ENCODE results near the gene GALNT17.
"Not testable (repeated sequence)": the region's sequence is repeated elsewhere in the genome, so short reads cannot be mapped to it uniquely, and the experiment has no call there.

The GALNT17 gene

DNA sequence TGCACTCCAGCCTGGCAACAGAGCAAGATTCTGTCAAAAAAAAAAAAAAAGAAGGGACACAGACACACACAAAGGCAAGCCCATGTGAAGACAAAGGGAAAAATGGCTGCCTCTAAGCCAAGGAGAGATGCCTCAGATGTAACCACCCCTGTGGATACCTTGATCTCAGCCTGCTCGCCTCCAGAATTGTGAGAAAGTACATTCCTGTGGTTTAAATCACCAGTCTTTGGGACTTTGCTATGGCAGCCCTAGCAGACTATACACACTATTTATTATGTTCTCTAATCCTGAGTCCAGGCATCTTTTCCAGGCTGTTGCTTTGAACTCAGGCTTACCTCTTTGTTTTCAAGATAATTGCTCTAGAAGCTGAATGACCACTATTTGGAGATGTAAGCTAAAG, 494.3 kb downstream of the GALNT17 start:
- H3K9me3 Mint-ChIP-seq = no peaks in the 10 kb centered on the region
- TF ChIP-seq, protein P1, sequence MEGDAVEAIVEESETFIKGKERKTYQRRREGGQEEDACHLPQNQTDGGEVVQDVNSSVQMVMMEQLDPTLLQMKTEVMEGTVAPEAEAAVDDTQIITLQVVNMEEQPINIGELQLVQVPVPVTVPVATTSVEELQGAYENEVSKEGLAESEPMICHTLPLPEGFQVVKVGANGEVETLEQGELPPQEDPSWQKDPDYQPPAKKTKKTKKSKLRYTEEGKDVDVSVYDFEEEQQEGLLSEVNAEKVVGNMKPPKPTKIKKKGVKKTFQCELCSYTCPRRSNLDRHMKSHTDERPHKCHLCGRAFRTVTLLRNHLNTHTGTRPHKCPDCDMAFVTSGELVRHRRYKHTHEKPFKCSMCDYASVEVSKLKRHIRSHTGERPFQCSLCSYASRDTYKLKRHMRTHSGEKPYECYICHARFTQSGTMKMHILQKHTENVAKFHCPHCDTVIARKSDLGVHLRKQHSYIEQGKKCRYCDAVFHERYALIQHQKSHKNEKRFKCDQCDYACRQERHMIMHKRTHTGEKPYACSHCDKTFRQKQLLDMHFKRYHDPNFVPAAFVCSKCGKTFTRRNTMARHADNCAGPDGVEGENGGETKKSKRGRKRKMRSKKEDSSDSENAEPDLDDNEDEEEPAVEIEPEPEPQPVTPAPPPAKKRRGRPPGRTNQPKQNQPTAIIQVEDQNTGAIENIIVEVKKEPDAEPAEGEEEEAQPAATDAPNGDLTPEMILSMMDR (IDR thresholded peaks at IDR 0.05; ENCODE audit: unreplicated experiment in 3 of 3) = no peak
- no peak overlapping the region for H3K4me3 Mint-ChIP-seq
- H3K4me1 Mint-ChIP-seq = peaks cover 22% of the 10 kb centered on the region
- peaks cover 4% of the 10 kb centered on the region for H3K27me3 Mint-ChIP-seq (ENCODE audit: low read depth)
- no peak overlapping the region for H3K27ac Mint-ChIP-seq
- no peaks in the 10 kb centered on the region for H3K36me3 Mint-ChIP-seq (ENCODE audit: low read depth)

DNA sequence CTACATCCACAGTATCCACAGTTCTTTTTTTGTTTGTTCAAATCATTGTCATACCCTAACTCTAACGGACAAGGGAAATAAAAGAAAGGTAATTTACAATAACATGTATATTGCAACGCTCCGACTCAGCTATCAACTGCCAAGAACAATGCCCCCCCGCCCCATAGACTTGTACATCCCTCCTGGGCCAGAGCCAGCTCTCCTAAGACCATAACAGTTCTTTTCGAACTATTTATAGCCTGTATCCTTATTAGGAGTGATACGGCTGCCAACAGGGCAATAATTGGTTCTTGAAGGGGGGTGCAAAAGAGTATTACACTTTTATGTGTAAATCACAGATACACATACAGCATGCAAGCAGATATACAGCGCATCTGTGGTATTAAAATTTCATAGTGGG, 495.7 kb downstream of the GALNT17 start:
- TF ChIP-seq, protein P1 (IDR thresholded peaks at IDR 0.05; ENCODE audit: unreplicated experiment in 3 of 3) = no peak
- peaks cover 10% of the 10 kb centered on the region for H3K27me3 Mint-ChIP-seq (ENCODE audit: low read depth)
- peaks cover 27% of the 10 kb centered on the region for H3K4me1 Mint-ChIP-seq
- H3K36me3 Mint-ChIP-seq (ENCODE audit: low read depth) = no peaks in the 10 kb centered on the region
- no peak overlapping the region for H3K4me3 Mint-ChIP-seq
- H3K9me3 Mint-ChIP-seq = no peaks in the 10 kb centered on the region
- H3K27ac Mint-ChIP-seq = no peak overlapping the region

DNA sequence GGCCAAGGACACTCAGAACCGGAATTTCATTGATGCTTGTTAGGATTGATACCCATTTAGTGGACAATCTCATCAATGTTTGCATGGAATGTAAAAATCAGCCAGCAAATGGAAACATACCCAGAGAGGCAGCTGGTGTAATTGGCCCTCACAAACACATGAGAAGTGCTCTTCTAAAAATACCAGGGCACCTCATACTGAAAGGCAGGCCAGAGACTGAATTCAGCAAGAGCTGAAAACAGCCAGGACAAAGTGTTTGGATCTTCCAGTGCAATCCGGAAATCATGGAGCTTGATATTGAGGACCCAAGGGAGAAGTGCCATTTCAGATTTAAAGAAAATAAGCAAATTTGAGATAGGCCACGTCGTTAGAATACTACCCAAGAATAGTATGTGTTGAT, 498.6 kb downstream of the GALNT17 start:
- no peak overlapping the region for H3K27ac Mint-ChIP-seq
- H3K4me3 Mint-ChIP-seq = no peak overlapping the region
- H3K4me1 Mint-ChIP-seq = peaks cover 39% of the 10 kb centered on the region
- H3K36me3 Mint-ChIP-seq (ENCODE audit: low read depth) = no peaks in the 10 kb centered on the region
- no peaks in the 10 kb centered on the region for H3K9me3 Mint-ChIP-seq
- TF ChIP-seq, protein P1 (IDR thresholded peaks at IDR 0.05; ENCODE audit: unreplicated experiment in 3 of 3) = no peak
- peaks cover 15% of the 10 kb centered on the region for H3K27me3 Mint-ChIP-seq (ENCODE audit: low read depth)

DNA sequence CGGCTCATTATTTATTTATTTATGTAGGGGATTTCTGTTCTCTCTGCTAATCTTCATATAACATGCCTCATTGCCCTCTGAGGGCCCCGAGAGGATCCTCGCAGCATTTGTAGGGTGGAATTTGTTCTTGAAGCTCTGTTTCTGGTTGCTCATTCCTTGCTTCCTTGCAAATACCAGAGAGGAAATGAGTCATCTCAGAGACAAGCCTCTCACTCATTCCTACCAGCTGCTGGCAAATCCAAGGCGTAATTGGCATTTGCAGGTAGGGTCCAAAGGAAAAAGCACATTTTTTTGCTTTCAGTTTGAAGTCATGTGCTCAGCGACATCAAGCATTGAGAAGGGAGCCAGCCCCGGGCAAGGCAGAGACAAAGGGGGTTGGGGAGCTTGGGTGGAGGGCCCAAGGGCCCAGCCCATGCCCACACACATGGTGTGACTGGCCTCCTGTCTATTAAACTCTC, 501.6 kb downstream of the GALNT17 start:
- peak overlapping the region; percentile 56 to 80 (median 68) for H3K27ac Mint-ChIP-seq
- peaks cover 2% of the 10 kb centered on the region for H3K9me3 Mint-ChIP-seq
- peaks cover 27% of the 10 kb centered on the region for H3K27me3 Mint-ChIP-seq (ENCODE audit: low read depth)
- no peaks in the 10 kb centered on the region for H3K36me3 Mint-ChIP-seq (ENCODE audit: low read depth)
- H3K4me1 Mint-ChIP-seq = peaks cover 29% of the 10 kb centered on the region
- H3K4me3 Mint-ChIP-seq = peak overlapping the region in 1 of 3 experiments; percentile 9
- TF ChIP-seq, protein P1 (IDR thresholded peaks at IDR 0.05; ENCODE audit: unreplicated experiment in 3 of 3) = no peak

DNA sequence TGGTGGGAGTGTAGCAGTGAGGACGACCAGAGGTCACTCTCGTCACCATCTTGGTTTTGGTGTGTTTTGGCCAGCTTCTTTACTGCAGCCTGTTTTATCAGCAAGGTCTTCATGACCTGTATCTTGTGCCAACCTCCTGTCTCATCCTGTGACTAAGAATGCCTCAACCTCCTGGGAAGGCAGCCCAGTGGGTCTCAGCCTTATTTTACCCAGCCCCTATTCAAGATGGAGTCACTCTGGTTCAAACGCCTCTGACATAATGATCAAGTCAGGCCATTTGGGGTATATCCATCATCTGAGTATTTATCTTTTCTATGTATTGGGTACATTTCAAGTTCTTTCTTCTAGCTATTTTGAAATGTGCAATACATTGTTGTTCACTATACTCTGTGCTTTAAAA, 503.9 kb downstream of the GALNT17 start:
- not testable (repeated sequence) for H3K4me3 Mint-ChIP-seq; H3K27ac Mint-ChIP-seq; H3K36me3 Mint-ChIP-seq (ENCODE audit: low read depth); H3K9me3 Mint-ChIP-seq
- H3K4me1 Mint-ChIP-seq = peaks cover 22% of the 10 kb centered on the region
- H3K27me3 Mint-ChIP-seq (ENCODE audit: low read depth) = peaks cover 26% of the 10 kb centered on the region

DNA sequence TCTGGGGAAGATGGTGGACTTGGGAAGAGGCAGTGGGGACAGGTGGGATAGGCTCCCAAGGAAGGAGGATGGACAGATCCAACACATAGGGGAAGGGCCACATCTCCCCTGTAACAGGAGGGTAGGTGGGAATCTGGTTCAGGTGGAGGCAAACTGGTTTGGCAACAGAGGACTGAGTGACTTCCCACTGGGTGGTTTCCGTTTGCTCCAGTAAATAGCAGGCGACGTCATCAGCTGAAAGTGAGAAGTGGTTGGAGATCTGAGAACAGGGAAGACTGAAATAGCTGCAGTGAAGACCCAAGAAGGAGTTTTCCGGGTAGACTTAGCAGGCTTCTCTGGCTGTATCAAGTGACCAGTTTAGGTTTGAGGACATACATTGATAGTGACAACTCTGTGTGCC, 504.4 kb downstream of the GALNT17 start:
- Mint-ChIP-seq H3K9me3 (peaks cover 2% of the 10 kb centered on the region), H3K4me3 (no peak overlapping the region), H3K36me3 (ENCODE audit: low read depth) (no peaks in the 10 kb centered on the region), H3K4me1 (peaks cover 22% of the 10 kb centered on the region), H3K27me3 (ENCODE audit: low read depth) (peaks cover 26% of the 10 kb centered on the region), H3K27ac (no peak overlapping the region)
- TF ChIP-seq, protein P1 (IDR thresholded peaks at IDR 0.05; ENCODE audit: unreplicated experiment in 3 of 3) = no peak
